Smooth muscle cell (in vitro differentiated cells): ENCODE measurements around the gene CRISPLD2. TPM values are rescaled to one million over a fixed set of nuclear protein-coding genes. Genes with fewer than 3 reads are reported as not detected.

Experiments used
- DNase-seq: peaks from one replicate; lab custom pipeline; 2025; ENCODE audit not compliant: unreplicated experiment; lab: John Stamatoyannopoulos, UW
- H2AFZ ChIP-seq: fragments of 200-600 bp; sonication (generic); 2 replicates; pipeline ENCODE4 v1.6.0; 2016; ENCODE audit warnings: antibody characterized with exemption, low read depth, mild to moderate bottlenecking
- H3F3A ChIP-seq: fragments of 200-600 bp; sonication (generic); 2 replicates; pipeline ENCODE4 v1.6.0; 2017; ENCODE audit warnings: antibody characterized with exemption, low read depth
- H3K27ac ChIP-seq: fragments of 200-600 bp; sonication (generic); 2 replicates; pipeline ENCODE4 v1.5.1; 2016; ENCODE audit warnings: low read depth, mild to moderate bottlenecking
- H3K27me3 ChIP-seq: fragments of 200-600 bp; sonication (generic); 2 replicates; pipeline ENCODE4 v1.6.1; 2016; ENCODE audit warnings: low read depth, mild to moderate bottlenecking
- H3K36me3 ChIP-seq: fragments of 200-600 bp; sonication (generic); 2 replicates; pipeline ENCODE4 v1.5.1; 2016; ENCODE audit warnings: low read depth
- H3K4me1 ChIP-seq: fragments of 200-600 bp; sonication (generic); 2 replicates; pipeline ENCODE4 v1.5.1; 2016; ENCODE audit warnings: low read depth
- H3K4me2 ChIP-seq: fragments of 200-600 bp; sonication (generic); 2 replicates; pipeline ENCODE4 v1.6.0; 2016; ENCODE audit warnings: mild to moderate bottlenecking
- H3K4me3 ChIP-seq: fragments of 200-600 bp; sonication (generic); 2 replicates; pipeline ENCODE4 v1.5.1; 2016; ENCODE audit warnings: mild to moderate bottlenecking
- H3K79me2 ChIP-seq: fragments of 200-600 bp; sonication (generic); 2 replicates; pipeline ENCODE4 v1.6.0; 2016; ENCODE audit warnings: low read depth, mild to moderate bottlenecking
- H3K9ac ChIP-seq: fragments of 200-600 bp; sonication (generic); 2 replicates; pipeline ENCODE4 v1.6.0; 2016; ENCODE audit warnings: low read depth
- H3K9me3 ChIP-seq: fragments of 200-600 bp; sonication (generic); replicated peaks from 2 replicates; pipeline ENCODE4 v1.5.1; 2016; ENCODE audit warnings: low read depth
- H4K20me1 ChIP-seq: fragments of 200-600 bp; sonication (generic); 2 replicates; pipeline ENCODE4 v1.6.0; 2016; ENCODE audit warnings: low read depth
- CTCF ChIP-seq: fragments of 200-600 bp; sonication (generic); IDR thresholded peaks from 2 replicates; pipeline ENCODE4 v1.5.1; 2017; ENCODE audit warnings: borderline replicate concordance, mild to moderate bottlenecking, antibody characterized with exemption; ENCODE audit not compliant: insufficient read depth, poor library complexity, severe bottlenecking
- WGBS: methylation state at CpG from one replicate; pipeline ENCODE4 v1.1.7; 2016; ENCODE audit warnings: low lambda C conversion rate; 5-methylcytosine and 5-hydroxymethylcytosine counted together
- polyA plus RNA-seq: library from polyadenylated mRNA; unstranded; fragments of >200 nt; fragmentation: Nextera tagmentation; extraction: Ambion mirVana; gene quantifications from 2 replicates; pipeline ENCODE4 v1.2.1, GENCODE V29; 2016
- total RNA-seq: library from RNA; depleted of rRNA; stranded (reverse); fragments of >200 nt; gene quantifications from 2 replicates; pipeline ENCODE4 v1.2.3, GENCODE V29; 2014

The CRISPLD2 gene
- total and polyA plus RNA-seq, 2 experiments from 2014 or later = 63.1 to 105 TPM

- H3K27ac ChIP-seq = peak overlapping the region; percentile 63
- no peak overlapping the region for H3K9ac ChIP-seq
- TF ChIP-seq CTCF = no peak
- H3F3A ChIP-seq = peaks cover 19% of the 10 kb centered on the region
- H3K79me2 ChIP-seq = no peaks in the 10 kb centered on the region
- no peak overlapping the region for H2AFZ ChIP-seq
- H3K9me3 ChIP-seq = no peaks in the 10 kb centered on the region
- H3K36me3 ChIP-seq = peaks cover 3% of the 10 kb centered on the region
- H4K20me1 ChIP-seq = no peaks in the 10 kb centered on the region
- no peak overlapping the region for H3K4me3 ChIP-seq
- no peak for DNase-seq
- H3K4me2 ChIP-seq = no peak overlapping the region
- no peaks in the 10 kb centered on the region for H3K27me3 ChIP-seq
- WGBS = 67% methylated on average over 5 of the region's 5 CpGs
- no peaks in the 10 kb centered on the region for H3K4me1 ChIP-seq
Measured at GRCh38 chr16:84874553-84874952, 54.8 kb downstream of the CRISPLD2 start.

GRCh38 chr16:84874983-84875382 is 55.2 kb downstream of the CRISPLD2 start:
- Histone ChIP-seq H3K36me3 (peaks cover 3% of the 10 kb centered on the region), H3K4me2 (no peak overlapping the region), H3K4me3 (no peak overlapping the region), H3K4me1 (peaks cover 3% of the 10 kb centered on the region), H3K9ac (no peak overlapping the region), H3K27ac (peak overlapping the region; percentile 63), H3K27me3 (no peaks in the 10 kb centered on the region), H3K79me2 (no peaks in the 10 kb centered on the region), H3F3A (peaks cover 21% of the 10 kb centered on the region), H2AFZ (no peak overlapping the region), H3K9me3 (no peaks in the 10 kb centered on the region), H4K20me1 (no peaks in the 10 kb centered on the region)
- WGBS = 88% methylated on average over 3 of the region's 3 CpGs
- no peak for TF ChIP-seq CTCF
- DNase-seq = no peak

- no peaks in the 10 kb centered on the region for H4K20me1 ChIP-seq
- peaks cover 22% of the 10 kb centered on the region for H3F3A ChIP-seq
- H3K4me2 ChIP-seq = no peak overlapping the region
- no peaks in the 10 kb centered on the region for H3K27me3 ChIP-seq
- no peak overlapping the region for H3K9ac ChIP-seq
- peaks cover 3% of the 10 kb centered on the region for H3K36me3 ChIP-seq
- 99% methylated on average over 6 of the region's 6 CpGs for WGBS
- H3K4me1 ChIP-seq = peaks cover 5% of the 10 kb centered on the region
- no peak for DNase-seq
- no peak overlapping the region for H2AFZ ChIP-seq
- H3K27ac ChIP-seq = no peak overlapping the region
- H3K79me2 ChIP-seq = no peaks in the 10 kb centered on the region
- TF ChIP-seq CTCF = no peak
- H3K9me3 ChIP-seq = no peaks in the 10 kb centered on the region
- no peak overlapping the region for H3K4me3 ChIP-seq
Measured at GRCh38 chr16:84875846-84876245, 56.1 kb downstream of the CRISPLD2 start.

DNA sequence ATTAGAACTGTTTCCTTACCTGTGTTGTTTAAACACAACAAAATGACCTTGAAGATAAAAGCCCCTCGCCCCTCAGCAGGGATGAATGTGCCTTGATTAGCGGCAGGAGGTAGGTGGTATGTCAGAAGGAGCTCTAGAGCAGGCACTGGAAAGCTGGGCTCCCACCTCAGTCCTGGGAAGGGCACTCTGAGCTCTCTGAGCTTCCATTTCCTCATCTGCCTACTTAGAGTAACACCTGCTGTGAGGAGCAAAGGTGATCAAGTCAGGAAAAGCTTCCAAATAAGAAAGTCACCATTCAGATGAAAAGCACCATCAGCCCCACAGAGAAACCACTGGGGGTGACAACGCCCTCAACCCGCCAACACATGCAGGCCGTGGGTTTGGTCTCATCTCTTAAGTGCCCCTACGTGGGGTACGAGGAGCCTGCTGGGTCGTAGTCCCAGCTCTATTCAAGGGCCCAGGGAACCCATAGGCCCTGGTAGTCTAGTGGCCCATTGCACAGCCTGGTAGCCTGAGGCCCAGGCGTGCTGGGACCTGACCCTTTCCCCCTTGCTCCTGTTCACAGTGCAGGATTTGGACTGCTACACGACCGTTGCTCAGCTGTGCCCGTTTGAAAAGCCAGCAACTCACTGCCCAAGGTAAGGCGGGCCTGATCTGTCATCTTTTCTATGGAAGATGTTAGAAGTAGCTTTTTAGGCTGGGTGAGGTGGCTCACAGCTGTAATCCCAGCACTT is 57.3 kb downstream of the CRISPLD2 start:
- Histone ChIP-seq H3K9me3 (no peaks in the 10 kb centered on the region), H3K79me2 (no peaks in the 10 kb centered on the region), H3K4me2 (no peak overlapping the region), H2AFZ (no peak overlapping the region), H3K27ac (peak overlapping the region; percentile 6), H3K4me1 (peaks cover 5% of the 10 kb centered on the region), H3K36me3 (peaks cover 3% of the 10 kb centered on the region), H3F3A (peaks cover 30% of the 10 kb centered on the region), H3K9ac (no peak overlapping the region), H3K27me3 (no peaks in the 10 kb centered on the region), H4K20me1 (no peaks in the 10 kb centered on the region), H3K4me3 (no peak overlapping the region)
- WGBS = 92% methylated on average over 13 of the region's 13 CpGs
- DNase-seq = no peak
- no peak for TF ChIP-seq CTCF
